Hepatic stellate cell (primary cell): Measurements from ENCODE around the gene TUFT1.

Experiments
- DNase-seq: peaks from one replicate; pipeline ENCODE4 v3.0.0; 2011; ENCODE audit warnings: low spot score

Gene TUFT1

DNA sequence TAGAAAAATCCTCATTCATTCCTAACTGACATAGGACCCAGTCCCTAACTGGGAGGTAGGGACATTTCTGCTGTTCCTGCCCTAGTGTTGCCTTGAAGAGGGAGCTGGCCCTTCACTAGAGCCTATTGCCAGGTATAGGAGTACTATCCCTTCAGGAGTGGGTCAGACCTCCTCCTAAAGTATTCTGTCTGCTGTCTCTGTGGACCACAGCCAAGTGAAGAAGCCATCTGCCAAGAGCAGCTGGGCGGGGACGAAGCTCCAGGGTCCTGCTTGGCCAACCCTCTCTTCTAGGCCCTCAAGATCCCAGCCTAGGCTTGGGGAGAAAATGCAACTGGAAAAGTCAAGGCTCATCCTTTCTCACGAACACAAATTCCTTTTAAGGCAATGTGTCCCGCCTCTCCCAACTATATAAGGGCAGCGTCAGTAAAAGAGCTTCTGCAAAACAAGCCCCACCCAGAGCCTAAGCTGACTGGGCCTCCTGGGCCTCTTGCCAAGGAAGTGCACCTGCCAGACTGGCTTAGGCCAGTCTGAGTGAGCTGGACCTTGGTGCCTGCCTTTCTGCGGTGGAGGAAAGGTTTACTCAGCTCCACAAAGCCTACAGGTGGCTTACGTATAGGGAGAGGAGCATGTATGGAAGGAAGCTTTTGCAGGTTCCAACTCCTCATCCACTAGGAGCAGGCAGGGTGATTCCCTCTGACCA, 638 bp upstream of the TUFT1 start:
- DNase-seq, result peak; percentile 76

DNA sequence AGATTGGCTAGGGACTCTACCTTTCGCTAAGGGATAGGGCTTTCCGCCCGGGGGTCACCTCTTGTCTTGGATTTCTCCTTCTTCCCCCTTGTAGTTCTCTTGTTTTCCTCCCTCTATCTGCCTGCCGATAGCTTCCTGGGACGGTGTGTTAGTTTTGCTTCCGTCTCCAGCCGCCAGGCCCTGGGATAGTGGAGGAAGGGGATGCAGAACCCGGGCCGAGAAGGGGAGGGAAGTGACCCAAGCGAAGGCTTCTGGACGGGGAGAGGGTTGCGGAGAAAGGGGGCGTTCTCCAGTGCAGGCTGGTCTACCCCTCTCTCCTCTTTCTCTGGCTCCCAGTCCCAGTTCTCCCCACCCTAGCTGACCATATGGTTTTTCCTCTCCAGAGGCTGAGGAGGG, 871 bp downstream of the TUFT1 start:
- DNase-seq, result no peak

- no peak for DNase-seq
Observed at GRCh38 chr1:151541752-151542151, 1.6 kb downstream of the TUFT1 start.

DNA sequence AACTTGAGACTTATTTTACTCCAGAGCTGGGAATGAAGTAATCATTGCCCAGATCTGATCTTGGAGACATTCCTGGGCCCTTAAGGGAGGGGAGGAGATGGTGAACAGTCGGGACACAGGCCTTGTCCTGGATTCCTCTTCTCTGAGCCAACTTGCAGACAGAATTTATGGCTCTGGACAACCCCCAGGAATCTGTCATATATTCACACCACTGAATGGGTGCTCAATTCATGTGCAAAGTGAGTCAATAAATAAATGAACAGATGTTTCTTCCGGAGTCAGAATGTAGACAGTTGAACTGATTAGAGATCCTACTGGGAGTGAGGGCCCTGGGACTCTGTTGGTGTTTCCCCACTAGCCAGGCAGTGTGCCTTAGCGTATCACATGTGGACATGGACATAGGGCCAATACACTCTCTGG, 2.6 kb downstream of the TUFT1 start:
- DNase-seq, result peak; percentile 78

DNA sequence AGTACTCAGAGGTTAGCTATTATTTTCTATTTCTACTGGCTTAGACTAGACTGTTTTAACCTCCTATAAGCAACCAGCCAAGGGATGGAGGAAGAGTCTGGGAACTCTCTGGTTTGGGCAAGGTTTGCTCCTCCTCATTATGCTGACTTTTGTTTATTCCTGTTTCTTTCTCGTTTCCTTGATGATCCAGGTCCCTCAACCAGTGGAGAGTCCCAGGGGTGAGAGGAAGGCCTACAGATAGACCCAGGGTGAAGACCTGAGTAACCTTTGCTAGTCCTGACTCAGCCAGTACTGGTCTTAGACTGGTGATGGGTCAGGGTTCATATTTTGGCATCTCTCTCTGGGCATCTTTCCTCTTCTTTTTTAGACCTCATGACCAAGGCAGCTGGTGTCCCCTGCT, 5.4 kb downstream of the TUFT1 start:
- DNase-seq, result no peak

GRCh38 chr1:151546011-151546925, 6.2 kb downstream of the TUFT1 start:
- DNase-seq, result no peak

DNA sequence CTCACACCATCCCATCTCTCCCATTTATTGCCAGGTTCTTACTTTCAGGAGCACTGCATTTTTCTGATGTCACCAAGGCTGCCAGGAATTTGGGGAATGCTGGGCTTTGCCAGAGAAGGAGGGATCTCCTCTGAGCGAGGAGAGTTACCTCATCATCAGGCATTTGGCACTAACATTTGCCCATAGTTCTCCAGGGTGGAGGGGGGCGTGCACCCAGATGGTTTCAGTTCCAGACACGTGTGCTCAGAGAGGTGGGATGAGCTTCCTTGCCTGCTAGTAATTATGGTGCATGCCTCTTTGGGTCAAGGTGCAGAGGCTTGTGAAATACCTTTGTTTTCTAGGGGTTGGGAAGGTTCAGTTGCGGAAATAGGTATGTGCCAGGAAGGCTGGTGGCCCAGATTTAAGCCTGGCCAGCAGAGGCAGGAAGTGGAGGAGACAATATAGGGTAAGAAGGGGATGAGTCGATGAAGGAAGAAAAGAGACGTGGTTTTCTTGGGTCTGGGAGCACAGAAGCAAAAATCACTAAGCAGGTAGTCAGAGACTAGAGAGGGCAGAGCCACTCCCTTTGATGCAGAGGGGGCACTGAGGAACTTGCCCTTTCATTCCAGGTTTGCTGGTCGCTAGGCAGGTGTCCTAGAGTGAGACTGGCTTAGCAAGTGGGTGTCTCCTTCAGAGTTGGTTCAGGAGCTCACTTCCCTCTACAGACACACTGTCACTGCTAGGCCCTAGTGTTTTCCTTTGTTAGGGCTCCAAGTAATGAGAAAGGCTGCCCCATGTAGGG, 7.2 kb downstream of the TUFT1 start:
- DNase-seq, result peak; percentile 88

GRCh38 chr1:151547900-151548230, 7.8 kb downstream of the TUFT1 start:
- no peak for DNase-seq

GRCh38 chr1:151549199-151549598, 9.1 kb downstream of the TUFT1 start:
- DNase-seq, result no peak

- DNase-seq, result no peak
Observed at GRCh38 chr1:151553659-151554058, 13.6 kb downstream of the TUFT1 start.

DNA sequence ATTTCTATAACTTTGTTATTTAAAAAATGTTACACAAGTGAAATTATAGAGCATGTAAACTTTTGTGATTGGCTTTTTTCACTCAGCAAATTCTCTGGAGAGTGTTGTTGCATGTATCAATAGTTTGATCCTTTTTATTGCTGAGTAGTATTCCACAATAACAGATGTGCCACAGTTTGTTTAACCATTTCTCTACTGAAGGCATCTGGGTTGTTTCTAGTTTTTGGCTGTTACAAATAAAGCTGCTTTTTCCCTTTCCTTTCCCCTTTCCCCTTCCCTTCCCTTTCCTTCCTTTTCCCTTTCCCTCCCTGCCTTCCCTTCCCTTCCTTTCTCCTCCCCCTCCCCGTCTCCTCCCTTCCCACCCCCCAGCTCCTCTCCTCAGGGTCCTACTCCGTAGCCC, 15.9 kb downstream of the TUFT1 start:
- DNase-seq, result no peak

- DNase-seq, result no peak
Observed at GRCh38 chr1:151562661-151563060, 22.6 kb downstream of the TUFT1 start.

DNA sequence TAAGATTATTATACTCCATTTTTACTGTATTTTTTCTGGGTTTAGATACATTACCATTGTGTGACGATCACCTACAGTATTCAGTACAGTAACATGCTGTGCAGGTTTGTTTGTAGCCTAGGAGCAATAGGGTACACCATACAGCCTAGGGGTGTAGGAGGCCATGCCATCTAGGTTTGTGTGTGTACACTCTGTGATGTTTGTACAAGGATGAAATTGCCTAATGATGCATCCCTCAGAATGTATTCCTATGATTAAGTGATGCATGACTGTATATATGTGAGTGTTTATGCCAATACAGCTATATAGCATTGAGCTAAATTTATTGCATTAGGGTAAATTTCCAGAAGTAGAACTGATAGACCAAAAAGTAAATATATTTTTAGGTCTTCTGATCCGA, 23.3 kb downstream of the TUFT1 start:
- no peak for DNase-seq

DNA sequence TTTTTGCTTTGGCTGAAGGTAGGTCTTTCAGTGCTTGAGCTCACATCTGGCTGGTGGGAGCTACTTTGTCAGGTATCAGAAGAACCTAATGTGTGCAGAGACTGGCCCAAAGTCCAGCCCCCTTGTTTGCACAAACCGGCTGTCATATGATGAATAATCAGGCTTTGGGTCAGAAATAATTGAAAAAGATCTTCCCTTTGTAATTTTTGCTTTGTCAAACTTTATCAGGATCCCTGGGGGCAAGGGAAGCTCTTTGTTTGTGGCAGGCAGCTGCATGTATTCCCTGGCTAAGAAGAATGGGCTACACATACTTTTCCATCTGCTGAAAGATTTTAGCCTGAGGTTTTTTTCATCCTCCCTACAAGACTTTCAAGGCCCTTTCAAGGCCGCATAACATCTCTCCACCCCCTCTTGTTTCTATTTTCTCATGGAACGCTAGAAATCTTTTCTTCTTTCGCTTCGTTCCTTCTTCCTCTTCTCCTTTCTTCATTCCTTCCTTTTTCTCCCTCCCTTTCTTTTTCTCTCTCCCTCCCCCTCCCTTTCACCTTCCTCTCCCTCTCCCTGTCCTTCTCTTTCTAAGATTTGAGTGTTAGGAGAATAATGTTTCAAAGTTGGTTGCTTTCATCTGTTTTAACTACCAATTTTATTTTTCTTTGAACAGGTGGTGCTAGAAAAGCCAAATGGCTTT, 25.5 kb downstream of the TUFT1 start:
- no peak for DNase-seq

- no peak for DNase-seq
Observed at GRCh38 chr1:151568626-151569088, 28.5 kb downstream of the TUFT1 start.

DNA sequence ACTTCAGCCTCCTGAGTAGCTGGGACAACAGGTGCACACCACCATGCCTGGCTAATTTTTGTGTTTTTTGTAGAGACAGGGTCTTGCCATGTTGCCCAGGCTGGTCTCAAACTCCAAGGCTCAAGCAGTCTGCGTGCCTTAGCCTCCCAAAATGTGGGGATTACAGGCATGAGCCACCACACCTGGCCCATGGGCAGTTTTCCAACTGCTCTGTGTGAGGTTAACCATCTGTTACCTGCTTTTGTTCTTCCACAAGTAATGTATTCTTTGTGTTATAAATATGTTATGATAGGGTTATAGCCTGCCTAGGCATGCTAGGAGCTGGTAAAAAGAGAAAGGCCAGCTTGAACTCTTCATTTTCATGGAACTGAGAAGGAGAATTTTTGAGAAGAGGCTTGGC, 30.7 kb downstream of the TUFT1 start:
- DNase-seq, result no peak

DNA sequence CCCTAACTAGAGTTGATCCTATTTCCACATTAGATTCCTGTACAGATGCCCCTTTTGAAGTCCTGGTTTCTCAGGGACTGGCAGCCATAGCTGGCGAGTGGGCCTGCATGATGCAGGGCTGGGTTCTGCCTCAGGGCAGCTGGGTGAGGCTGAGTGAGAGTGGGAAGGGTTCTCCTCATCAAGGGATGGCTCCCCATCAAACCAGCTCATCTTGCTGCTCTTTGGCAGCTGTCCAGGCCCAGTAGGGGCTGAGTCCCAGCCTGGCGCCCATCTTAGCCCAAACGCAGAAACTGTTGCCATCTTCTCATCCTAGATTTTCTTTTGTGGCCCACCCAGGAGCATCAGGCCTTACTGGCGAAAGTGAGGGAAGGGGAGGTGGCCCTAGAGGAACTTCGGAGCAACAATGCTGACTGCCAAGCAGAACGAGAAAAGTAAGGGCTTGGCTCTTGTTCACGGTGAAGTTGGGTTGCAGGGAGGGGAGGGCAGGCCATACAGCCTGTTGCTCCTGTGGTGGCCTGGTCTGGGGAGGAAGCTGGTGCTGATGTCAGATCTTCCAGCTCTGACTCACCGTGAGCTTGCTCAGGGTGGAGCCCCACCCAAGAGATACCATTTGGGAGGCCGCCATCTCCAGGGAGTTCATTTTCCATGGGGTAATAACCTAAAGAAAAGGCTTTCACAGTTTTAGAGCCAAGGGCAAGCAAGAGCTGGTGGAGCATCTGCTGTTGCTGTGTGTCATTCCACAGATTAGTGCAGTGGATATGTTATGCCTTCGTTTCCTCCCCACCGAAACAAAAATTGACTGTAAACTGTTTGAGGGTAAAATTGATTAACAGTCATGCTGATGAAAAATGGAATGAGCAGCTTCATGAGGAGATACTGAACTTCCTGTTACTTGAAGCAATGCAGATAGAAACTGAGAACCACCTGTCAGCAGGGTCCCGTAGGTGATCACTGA, 34.7 kb downstream of the TUFT1 start:
- peak; percentile 69 for DNase-seq

GRCh38 chr1:151577173-151577572, 37.1 kb downstream of the TUFT1 start:
- DNase-seq, result no peak

DNA sequence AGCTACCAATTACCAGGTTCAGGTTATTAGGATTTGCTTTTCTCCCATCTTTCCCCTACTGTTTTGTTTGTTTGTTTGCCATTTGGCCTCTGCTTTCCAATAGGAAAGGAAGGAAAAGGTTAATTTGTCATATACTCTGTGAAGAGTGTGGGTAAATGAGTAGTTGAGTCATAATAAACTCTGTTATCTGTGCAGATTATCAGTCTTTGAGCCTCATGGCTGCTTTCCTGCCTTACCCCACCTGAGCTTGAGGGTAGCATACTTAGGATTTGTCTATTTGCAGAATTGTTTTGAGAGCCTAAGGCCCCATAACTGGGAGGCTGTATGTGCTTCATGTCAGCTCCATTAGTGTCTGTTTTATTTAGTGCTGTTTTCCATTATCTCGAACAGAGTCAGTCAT, 38.8 kb downstream of the TUFT1 start:
- DNase-seq, result no peak

- DNase-seq, result no peak
Observed at GRCh38 chr1:151579436-151580225, 39.5 kb downstream of the TUFT1 start.
